Stomach (tissue), 9 donors: ENCODE measurements around the gene SPEM2. TPM values are rescaled to one million over a fixed set of nuclear protein-coding genes. Genes with fewer than 3 reads are reported as not detected.

Source experiments
- DNase-seq, 2 donors: peaks; one replicate each; pipeline versions ENCODE4 v3.0.0 to v3.0.0-alpha.2; 2013 to 2019
- H3K27ac ChIP-seq, 5 donors: fragments of 200-600 bp in 4 of 5; sonication (generic) in 4 of 5; one replicate each; pipeline ENCODE4 v1.5.1; 2013 to 2019; ENCODE audit warnings: mild to moderate bottlenecking in 1 of 5, moderate library complexity in 1 of 5
- H3K27me3 ChIP-seq, 3 donors: fragments of 200-600 bp; sonication (generic); one replicate each; pipeline ENCODE4 v1.5.1; 2017 to 2019; ENCODE audit warnings: mixed run types in 1 of 3
- H3K36me3 ChIP-seq, 4 donors: fragments of 200-600 bp; sonication (generic); 1 replicate in 3 of 4; 2 replicates in 1 of 4; pipeline ENCODE4 v1.5.1; 2016 to 2019
- H3K4me1 ChIP-seq, 4 donors: fragments of 200-600 bp; sonication (generic); one replicate each; pipeline ENCODE4 v1.5.1; 2016 to 2019
- H3K4me3 ChIP-seq, 4 donors: fragments of 200-600 bp; sonication (generic) in 3 of 4; one replicate each; pipeline ENCODE4 v1.5.1; 2016 to 2019; ENCODE audit warnings: mild to moderate bottlenecking in 1 of 4
- H3K9me3 ChIP-seq, 4 donors: fragments of 200-600 bp; sonication (generic); one replicate each; pipeline ENCODE4 v1.5.1; 2016 to 2019
- EP300 ChIP-seq: sonication (generic); formaldehyde crosslinking; IDR thresholded peaks from one replicate; pipeline ENCODE4 v1.6.1; 2017; ENCODE audit warnings: antibody characterized with exemption
- POLR2A ChIP-seq, 4 donors: fragments of 450-650 bp; IDR thresholded peaks; one replicate each; pipeline ENCODE4 v1.6.1; 2016; ENCODE audit warnings: antibody characterized with exemption in 4 of 4, control low read depth in 2 of 4, mild to moderate bottlenecking in 1 of 4, moderate library complexity in 1 of 4
- POLR2AphosphoS5 ChIP-seq, 3 donors: sonication (generic); formaldehyde crosslinking; IDR thresholded peaks; one replicate each; pipeline ENCODE4 v1.6.1; 2016; ENCODE audit warnings: antibody characterized with exemption in 3 of 3
- WGBS, 5 donors: extraction: QIAGEN DNeasy Blood & Tissue Kit in 3 of 5; methylation state at CpG; one replicate each; pipeline versions ENCODE4 v1.1.5 to v1.1.7; 2013 to 2018; 5-methylcytosine and 5-hydroxymethylcytosine counted together
- intact Hi-C: fragments of 100-400 bp; cut with DNase I; formaldehyde crosslinking; loops from one replicate; pipeline ENCODE4 v1.15.1; 2023; ENCODE audit warnings: low total_unique reads
- polyA plus RNA-seq, 3 donors: library from polyadenylated mRNA; stranded (reverse); fragments of 200-250 nt; gene quantifications; one replicate each; pipeline ENCODE4 v1.2.3, GENCODE V29; 2013
- total RNA-seq, 5 donors: library from RNA; depleted of rRNA; stranded (reverse); fragments of >200 nt; gene quantifications; one replicate each; pipeline versions ENCODE4 v1.1.0 to v1.2.3, GENCODE V29; 2014 to 2016
- TF ChIP-seq, protein P1 (sequence below), 7 experiments: fragments of 450-650 bp in 4 of 7; fragments of 200-600 bp in 3 of 7; sonication (generic) in 3 of 7; IDR thresholded peaks; one replicate each; pipeline ENCODE4 v1.5.1; 2016 to 2019; ENCODE audit warnings: antibody characterized with exemption in 7 of 7, control low read depth in 2 of 7, mild to moderate bottlenecking in 1 of 7
- donor health status: healthy with polysubstance abuse.
- donor health status: Bipolar disorder and iron deficiency.
- donor health status: healthy.

Gene SPEM2
- total and polyA plus RNA-seq, 8 donors = not detected

DNA sequence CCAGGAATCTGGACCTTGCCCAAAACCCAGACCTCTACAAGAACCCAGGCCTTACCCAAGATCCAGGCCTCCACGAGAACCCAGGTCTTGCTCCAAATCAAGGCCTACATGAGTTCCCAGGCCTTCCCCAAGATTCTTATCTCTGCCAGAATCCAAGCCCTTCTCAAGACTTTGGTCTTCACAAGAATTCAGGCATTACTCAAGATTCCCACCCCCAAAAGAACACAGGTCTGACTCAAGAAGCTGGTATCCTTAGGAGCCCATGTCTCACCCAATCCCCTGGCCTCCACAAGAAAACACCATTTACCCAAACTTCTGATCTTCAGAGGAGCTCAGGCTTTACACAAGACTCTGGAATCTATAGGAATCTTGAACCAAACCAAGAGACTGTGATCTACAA lies 5.8 kb downstream of the SPEM2 start:
- 80 to 92% (median 89%) methylated on average over 1 of the region's 1 CpG for WGBS, 5 donors
- H3K27ac ChIP-seq = no peak overlapping the region

DNA sequence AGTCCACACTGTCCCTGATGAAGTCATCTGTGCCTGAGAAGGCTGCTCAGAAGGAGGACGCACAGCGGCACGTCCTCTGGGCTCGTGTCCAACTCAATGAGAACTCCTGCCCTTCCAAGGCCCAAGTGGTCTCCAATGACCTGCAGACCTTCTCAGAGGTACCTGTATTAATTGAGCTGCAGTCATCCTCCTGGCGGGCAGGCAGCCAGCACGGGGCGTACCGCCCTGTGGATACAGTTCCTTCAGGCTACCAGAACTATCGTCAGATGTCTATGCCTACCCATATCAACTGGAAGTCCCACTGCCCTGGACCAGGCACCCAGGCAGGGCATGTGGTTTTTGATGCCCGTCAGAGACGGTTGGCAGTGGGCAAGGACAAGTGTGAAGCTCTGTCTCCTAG lies 6.9 kb downstream of the SPEM2 start:
- Histone ChIP-seq H3K27ac (no peak overlapping the region), H3K27me3 (peaks cover 0 to 39% (median 2%) of the 10 kb centered on the region in 3 donors), H3K4me1 (peaks cover 7 to 28% (median 25%) of the 10 kb centered on the region in 4 donors), H3K4me3 (no peak overlapping the region), H3K9me3 (no peaks in the 10 kb centered on the region), H3K36me3 (no peaks in the 10 kb centered on the region)
- no peak for TF ChIP-seq POLR2AphosphoS5 (IDR thresholded peaks at IDR 0.05)
- TF ChIP-seq POLR2A (IDR thresholded peaks at IDR 0.05) = no peak
- TF ChIP-seq, protein P1, sequence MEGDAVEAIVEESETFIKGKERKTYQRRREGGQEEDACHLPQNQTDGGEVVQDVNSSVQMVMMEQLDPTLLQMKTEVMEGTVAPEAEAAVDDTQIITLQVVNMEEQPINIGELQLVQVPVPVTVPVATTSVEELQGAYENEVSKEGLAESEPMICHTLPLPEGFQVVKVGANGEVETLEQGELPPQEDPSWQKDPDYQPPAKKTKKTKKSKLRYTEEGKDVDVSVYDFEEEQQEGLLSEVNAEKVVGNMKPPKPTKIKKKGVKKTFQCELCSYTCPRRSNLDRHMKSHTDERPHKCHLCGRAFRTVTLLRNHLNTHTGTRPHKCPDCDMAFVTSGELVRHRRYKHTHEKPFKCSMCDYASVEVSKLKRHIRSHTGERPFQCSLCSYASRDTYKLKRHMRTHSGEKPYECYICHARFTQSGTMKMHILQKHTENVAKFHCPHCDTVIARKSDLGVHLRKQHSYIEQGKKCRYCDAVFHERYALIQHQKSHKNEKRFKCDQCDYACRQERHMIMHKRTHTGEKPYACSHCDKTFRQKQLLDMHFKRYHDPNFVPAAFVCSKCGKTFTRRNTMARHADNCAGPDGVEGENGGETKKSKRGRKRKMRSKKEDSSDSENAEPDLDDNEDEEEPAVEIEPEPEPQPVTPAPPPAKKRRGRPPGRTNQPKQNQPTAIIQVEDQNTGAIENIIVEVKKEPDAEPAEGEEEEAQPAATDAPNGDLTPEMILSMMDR (IDR thresholded peaks at IDR 0.05) = no peak
- no peak for TF ChIP-seq EP300
- no peak for DNase-seq
- intact Hi-C loops = no loop called here
- WGBS, 5 donors = 87 to 96% (median 93%) methylated on average over 11 of the region's 11 CpGs

More for the DNA sequence above, 5.8 kb downstream of the SPEM2 start:
- no peak for DNase-seq
- intact Hi-C loops = no loop called here
- peaks cover 0 to 30% (median 0%) of the 10 kb centered on the region in 3 donors for H3K27me3 ChIP-seq
- no peak overlapping the region for H3K4me3 ChIP-seq
- TF ChIP-seq POLR2A (IDR thresholded peaks at IDR 0.05) (no peak), EP300 (no peak), POLR2AphosphoS5 (IDR thresholded peaks at IDR 0.05) (no peak)
- TF ChIP-seq, protein P1 (IDR thresholded peaks at IDR 0.05) = no peak
- H3K9me3 ChIP-seq = no peaks in the 10 kb centered on the region
- H3K4me1 ChIP-seq = peaks cover 2 to 17% (median 14%) of the 10 kb centered on the region in 4 donors
- no peaks in the 10 kb centered on the region for H3K36me3 ChIP-seq

DNA sequence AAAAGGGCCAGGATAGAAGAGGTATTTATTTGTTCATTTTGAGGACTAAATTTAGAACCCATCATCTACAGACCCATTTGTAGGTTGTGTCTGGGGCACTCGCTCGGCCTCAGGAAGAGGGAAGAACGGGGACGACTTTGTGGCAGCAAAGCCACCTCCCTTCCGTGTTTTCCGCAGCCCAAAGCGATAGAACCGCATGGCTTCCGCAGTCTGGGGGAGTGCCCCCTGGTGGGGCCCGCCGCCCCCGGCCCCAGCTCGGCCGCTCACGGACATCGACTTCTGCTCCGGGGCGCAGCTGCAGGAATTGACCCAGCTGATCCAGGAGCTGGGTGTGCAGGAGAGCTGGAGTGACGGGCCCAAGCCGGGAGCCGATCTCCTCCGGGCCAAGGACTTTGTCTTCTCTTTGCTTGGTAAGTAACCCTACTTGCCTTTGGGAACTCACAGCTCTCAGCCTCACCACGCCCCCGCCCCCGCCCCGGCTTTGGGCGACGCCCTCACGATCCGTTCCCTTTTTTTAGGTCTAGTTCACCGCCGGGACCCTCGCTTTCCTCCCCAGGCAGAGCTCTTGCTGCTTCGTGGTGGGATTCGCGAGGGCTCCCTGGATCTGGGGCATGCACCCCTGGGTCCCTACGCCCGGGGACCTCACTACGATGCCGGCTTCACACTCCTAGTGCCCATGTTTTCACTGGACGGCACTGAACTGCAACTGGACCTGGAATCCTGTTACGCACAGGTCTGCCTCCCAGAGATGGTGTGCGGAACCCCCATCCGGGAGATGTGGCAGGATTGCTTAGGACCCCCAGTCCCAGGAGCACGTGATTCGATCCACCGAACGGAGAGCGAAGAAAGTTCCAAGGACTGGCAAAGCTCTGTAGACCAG lies 10.5 kb downstream of the SPEM2 start:
- DNase-seq = peak; percentile 53 to 82
- 4 to 11% (median 5%) methylated on average over 30 to 49 of the region's 49 CpGs for WGBS, 5 donors
- peak overlapping the region; percentile 79 to 90 (median 84) for H3K27ac ChIP-seq
- intact Hi-C loops = loop anchor here (5.0 kb wide), 1 partner anchor 41 kb away; the partner anchor contains the start of gene ZBTB4
- TF ChIP-seq POLR2AphosphoS5 (IDR thresholded peaks at IDR 0.05) (no peak), EP300 (no peak), POLR2A (IDR thresholded peaks at IDR 0.05) (no peak)
- TF ChIP-seq, protein P1 (IDR thresholded peaks at IDR 0.05) = no peak
- no peaks in the 10 kb centered on the region for H3K36me3 ChIP-seq
- H3K27me3 ChIP-seq = peaks cover 11 to 75% (median 34%) of the 10 kb centered on the region in 3 donors
- H3K4me3 ChIP-seq = peak overlapping the region; percentile 47 to 62 (median 54)
- H3K4me1 ChIP-seq = peaks cover 34 to 63% (median 60%) of the 10 kb centered on the region in 4 donors
- H3K9me3 ChIP-seq = no peaks in the 10 kb centered on the region

DNA sequence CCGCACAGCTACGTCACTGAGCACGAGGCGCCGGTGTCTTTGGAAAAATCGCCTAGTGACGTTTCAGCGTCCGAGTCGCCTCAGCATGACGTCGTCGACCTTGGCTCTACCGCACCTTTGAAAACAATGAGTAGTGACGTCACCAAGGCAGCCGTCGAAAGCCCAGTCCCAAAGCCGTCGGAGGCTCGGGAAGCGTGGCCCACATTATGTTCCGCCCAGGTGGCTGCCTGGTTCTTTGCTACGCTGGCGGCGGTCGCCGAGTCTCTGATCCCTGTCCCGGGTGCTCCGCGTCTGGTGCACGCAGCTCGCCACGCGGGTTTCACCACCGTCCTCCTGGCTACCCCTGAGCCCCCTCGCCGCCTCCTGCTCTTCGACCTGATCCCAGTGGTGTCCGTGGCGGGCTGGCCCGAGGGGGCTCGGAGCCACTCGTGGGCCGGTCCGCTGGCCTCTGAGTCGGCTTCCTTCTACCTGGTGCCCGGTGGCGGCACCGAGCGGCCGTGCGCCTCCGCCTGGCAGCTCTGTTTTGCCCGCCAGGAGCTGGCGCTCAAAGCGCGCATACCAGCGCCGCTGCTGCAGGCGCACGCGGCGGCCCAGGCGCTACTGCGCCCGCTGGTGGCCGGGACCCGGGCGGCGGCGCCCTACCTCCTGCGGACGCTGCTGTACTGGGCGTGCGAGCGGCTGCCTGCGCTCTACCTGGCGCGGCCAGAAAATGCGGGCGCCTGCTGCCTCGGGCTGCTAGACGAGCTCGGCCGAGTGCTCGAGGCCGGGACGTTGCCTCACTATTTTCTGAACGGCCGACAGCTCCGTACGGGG lies 11.3 kb downstream of the SPEM2 start:
- peak overlapping the region; percentile 79 to 90 (median 84) for H3K27ac ChIP-seq
- H3K4me3 ChIP-seq = peak overlapping the region; percentile 47 to 62 (median 54)
- H3K9me3 ChIP-seq = no peaks in the 10 kb centered on the region
- TF ChIP-seq, protein P1 (IDR thresholded peaks at IDR 0.05) = peak in 5 of 7 experiments; percentile 48 to 92 (median 84)
- TF ChIP-seq POLR2AphosphoS5 (IDR thresholded peaks at IDR 0.05) (peak; percentile 41 to 72 (median 67)), POLR2A (IDR thresholded peaks at IDR 0.05) (no peak)
- intact Hi-C loops = loop anchor here (5.0 kb wide), 1 partner anchor 41 kb away; the partner anchor contains the start of gene ZBTB4
- H3K4me1 ChIP-seq = peaks cover 34 to 68% (median 63%) of the 10 kb centered on the region in 4 donors
- 4 to 13% (median 4%) methylated on average over 19 to 92 of the region's 92 CpGs for WGBS, 5 donors
- H3K36me3 ChIP-seq = no peaks in the 10 kb centered on the region
- peaks cover 11 to 84% (median 40%) of the 10 kb centered on the region in 3 donors for H3K27me3 ChIP-seq
- DNase-seq = peak; percentile 90 to 95
